Activated CD4-positive, CD25-positive, alpha-beta regulatory T cell treated with anti-CD3 and anti-CD28 coated beads, Interleukin-2, amount 50 U/mL, for 72 hours (primary cell): Measurements from ENCODE around the gene FADS2.
A peak's percentile ranks its signal among the peaks of the same experiment; 100 is the strongest.

Experiments used
- DNase-seq: peaks from one replicate; pipeline ENCODE4 v3.0.0; 2021

FADS2 gene

DNA sequence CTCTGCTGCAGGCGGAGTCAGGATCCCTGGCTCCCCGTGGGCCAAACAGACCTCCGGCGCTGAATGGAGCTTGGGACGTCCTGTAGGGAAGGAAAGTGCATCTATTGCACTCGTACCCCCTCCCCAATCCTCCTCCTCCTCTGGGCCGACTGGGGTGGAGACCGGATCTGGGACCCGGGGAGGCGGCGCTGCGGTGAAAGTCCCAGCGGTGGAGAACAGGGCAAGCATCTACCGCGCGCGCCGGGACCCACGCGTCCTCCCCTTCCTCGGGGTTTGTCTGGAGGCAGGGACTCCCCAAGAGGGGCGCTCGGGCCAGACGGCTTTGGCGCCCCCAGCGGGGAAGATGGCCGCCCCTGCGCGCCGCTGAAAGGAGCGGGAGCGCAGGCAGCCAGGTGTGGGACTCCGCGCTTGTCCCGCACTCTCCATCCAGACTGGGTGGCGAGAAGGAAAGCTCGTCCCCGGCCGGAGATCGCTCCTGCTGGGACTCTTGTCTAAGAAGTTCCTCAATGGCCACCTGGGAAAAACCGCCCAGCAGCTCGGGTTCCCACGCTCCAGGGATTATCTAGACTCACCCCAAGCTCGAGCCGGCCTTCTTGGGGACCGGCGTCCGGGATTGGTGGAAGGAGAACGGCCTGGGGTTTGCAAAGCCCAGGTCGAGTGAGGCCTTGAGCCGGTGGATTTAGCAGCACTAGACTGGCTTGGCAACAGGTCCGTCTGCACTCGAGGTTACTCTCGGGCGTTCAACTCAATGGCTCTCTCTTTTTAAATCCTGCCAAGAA lies 718 bp downstream of the FADS2 start:
- peak; percentile 43 for DNase-seq

DNA sequence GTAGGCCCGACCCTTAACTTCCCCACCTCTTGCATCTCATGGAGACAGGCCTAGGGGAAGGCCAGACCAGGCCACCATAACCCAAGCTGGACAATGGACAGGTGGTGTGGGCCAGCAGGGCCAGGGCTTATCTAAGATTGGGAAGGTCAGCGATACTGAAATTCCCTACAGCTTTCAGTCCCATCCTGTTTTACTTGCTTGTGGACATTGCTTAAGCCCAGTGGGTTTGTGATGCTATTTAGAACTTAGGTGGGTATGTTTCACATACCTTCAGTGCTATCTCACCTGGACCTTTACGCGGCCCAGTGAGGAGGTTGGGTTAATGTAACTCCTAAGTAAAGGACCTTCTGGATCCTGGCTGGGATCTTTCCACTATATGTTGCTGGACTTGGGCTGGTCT lies 1.7 kb downstream of the FADS2 start:
- DNase-seq = no peak

DNA sequence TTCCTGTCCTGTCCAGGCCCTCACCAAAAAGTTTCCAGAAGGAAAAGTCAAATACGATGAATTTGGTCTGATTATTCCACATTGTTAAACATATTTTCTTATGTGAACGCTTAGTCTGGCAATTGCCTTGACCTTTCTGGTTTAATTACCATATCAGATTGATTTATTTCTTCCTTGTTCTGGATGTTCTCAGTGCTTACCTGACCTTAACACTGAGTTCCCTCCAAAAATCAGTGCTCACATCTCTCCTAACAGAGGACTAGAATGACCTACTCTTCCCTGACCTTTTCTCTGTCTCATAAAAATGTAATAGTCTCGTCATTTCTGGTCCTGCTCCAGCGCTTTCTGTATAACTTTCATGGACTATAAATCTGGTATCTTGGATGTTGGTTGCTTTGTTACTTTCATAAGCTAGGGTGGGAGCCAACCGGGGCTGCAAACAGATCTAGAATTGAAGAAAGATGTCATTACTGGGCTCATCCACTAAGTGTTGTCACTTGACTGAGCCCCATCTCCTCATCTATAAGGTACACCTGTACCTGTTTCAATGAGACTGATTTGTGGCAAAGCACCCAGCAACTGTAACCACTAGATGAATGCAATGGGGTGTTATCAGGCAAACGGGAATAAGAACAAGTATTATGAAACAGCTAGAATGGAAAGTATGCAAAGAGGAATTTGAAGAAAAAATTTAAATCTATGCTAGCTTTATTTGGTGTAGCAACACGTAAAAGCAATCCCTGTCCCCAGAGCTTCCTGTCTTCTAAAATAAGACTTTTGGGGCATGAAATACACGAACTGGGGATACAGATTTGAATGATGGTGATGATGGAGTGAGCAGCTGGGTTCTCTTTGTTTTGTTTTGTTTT lies 2.4 kb downstream of the FADS2 start:
- DNase-seq = no peak

DNA sequence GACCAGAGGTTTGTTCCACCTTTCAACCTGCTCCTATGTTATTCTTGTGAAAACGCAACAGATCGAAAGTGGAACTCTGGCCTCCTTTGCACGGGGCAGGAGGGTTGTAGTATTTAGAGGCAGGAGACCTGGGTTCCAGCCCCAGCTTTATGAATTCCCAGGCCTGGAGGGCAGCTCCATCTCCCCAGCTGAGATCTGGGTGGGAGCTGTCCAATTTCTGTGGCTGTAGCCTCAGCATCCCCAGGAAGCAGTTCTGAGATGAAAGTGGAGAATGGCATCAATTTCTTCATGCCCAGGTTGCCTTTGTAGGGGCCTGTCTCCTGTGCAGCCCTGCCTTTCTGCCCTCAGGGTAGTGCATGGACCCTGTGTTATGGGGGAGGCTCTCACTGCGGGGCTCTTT lies 4.1 kb downstream of the FADS2 start:
- no peak for DNase-seq

DNA sequence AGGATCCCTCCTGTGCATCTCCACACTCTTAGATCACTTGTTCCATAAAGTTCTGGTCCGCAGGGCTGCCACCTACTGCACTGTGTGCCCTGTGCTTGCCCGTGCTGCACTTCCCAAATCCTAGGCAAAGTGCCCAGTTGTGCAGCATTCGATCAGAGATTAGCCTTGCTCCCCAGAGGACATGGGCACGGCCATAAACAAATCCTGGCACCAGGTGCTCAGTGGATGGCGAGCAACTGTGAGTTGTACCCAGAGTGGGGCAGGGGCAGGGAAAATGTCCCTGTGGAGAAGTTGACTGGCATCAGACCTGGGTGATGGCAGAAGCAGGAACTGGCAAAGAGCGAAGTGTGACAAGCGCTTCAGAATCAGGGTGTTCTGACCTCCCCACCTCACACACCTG lies 4.7 kb downstream of the FADS2 start:
- no peak for DNase-seq

DNA sequence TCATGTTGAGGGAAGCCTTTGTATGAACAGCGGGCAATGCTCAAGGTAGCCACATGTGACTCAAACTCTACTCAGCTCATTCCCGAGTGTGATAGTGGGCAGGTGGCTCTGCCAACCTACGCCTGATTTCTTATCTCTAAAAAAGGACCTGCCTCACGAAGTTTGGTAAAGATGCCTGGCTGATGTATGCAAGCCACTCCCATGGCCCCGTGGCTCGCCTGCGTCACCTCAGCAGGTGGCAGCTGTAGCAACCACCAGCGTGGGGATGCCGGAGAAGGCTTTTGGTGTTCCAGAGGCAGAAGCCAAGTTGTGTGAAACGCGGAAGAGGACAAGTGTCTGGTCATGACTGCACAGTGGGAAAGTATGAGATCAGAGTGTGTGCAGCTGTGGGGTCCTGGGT lies 5.4 kb downstream of the FADS2 start:
- DNase-seq = no peak

DNA sequence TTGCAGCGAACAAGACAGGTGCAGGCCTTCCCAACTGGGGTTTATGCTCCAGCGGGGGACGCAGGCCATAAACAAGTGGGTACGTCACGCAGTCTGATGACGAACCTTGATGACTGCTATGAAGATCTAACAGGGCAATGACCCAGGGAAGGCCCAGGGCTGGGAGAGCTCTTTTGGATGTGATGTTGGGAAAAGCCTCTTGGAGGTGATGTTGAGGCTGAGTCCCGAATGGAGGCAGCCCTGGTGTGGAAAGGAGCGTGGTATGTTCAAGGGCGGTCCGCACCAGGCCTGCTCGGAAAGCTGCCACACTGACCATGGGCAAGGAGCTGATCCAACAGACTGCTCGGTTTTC lies 5.8 kb downstream of the FADS2 start:
- no peak for DNase-seq

DNA sequence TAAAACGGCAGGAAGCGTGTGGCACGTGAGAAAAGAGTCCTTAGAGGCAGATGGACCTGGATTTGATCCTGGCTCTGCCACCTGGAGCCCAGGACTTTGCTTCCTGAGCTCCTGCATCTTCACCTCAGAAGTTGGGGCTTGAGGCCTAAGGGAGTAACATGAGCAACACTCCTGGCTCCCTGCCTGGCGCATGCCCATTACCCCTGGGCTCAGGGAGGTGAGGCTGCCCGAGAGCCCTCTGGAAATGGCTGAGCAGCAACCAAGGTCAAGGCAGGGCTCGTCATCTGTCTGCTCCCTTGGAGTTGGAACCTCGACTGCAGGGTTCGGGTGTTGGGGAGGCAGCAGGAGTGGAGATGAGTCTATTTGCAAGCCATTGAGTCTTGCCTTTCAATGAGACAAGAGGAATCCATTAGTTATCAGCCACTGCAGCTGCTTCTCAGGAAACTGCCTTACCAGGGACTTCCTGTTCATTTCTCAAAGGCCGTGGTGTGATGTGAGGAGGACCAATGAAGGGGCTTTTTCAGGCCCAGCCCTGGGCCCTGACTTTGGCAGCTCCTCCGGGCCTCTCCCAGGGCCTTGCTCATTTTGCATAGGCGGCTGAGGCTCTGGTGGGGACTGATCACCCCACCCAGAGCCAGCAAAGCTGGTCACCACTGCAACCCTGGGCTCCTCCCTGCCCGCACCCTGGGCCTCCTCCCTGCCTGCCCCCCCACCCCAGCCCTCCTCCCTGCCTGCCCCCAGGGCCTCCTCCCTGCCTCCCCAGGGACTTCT lies 6.4 kb downstream of the FADS2 start:
- peak; percentile 39 for DNase-seq

DNA sequence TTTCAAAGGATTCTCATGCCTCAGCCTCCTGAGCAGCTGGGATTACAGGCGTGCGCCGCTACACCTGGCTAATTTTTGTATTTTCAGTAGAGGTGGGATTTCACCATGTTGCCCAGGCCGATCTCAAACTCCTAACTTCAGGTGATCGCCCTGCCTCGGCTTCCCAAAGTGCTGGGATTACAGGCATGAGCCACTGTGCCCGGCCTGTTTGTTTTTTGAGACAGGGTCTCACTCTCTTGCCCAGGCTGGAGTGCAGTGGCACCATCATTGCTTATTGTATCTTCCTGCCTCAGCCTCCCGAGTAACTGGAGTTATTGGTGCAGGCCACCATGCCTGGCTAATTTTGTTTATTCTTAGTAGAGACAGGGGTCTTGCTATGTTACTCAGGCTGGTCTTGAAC lies 8.1 kb downstream of the FADS2 start:
- DNase-seq = no peak

DNA sequence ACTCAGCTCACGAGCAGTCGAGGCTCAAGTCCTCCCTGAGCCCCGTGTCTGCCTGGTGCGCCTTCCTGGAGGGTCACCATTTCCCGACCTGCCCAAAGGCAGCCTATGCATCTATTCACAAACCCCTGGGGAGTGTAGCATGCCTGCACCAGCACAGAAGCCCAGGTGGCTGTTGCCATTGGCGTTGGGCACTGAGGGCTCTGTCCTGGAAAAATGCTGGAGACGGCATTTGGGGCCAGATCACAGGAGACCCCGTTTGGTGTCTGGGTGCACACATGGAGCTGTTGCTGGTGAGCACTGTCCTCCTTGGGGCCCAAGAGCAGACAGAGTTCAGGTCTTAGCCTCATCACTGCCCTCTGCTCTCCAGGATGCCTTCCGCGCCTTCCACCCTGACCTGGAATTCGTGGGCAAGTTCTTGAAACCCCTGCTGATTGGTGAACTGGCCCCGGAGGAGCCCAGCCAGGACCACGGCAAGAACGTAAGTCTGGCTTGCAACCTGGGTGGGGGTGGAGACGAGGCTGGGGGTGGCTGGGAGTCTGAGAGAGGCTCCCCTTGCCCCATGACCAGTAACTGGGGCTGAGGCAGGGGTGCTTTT lies 9.4 kb downstream of the FADS2 start:
- no peak for DNase-seq

DNA sequence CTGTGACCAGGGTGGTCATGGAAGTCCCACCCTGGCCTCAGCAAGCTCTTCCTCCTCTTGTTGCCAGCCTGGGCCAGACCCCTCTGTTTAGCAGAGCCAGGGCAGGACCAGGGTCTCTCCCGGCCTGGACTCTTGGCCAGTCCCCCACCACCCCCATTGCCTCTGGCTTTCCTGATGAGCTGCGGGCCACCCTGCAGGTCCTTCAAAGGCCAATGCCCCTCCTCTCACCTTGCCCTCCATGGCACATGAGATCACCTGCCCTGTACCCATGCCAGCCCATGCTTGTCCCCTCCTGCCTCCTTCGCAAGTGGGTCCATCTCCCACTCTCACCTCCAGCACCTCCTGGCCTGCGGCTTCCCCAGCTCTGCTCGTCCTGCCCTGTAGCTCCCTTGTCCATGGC lies 10.4 kb downstream of the FADS2 start:
- no peak for DNase-seq

DNA sequence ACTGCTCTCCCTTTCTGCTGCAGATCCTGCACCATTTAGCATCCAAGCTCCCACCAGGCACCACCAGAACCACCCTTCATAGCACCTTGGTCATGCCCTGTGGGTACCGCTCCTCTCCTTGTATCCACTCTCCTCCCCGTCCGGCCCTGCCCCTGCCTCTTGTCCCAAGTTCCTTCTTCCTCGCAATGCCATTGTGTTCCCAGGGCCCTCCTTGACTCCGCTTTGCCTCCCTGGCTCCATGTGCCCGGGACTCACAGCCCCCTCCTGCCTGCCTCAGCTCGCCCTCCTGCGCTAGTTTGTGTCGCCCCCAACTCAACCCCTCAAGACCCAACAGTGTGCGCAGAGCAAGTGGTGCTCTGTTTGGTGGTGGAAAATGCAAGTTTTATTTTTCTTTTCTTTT lies 10.8 kb downstream of the FADS2 start:
- no peak for DNase-seq

DNA sequence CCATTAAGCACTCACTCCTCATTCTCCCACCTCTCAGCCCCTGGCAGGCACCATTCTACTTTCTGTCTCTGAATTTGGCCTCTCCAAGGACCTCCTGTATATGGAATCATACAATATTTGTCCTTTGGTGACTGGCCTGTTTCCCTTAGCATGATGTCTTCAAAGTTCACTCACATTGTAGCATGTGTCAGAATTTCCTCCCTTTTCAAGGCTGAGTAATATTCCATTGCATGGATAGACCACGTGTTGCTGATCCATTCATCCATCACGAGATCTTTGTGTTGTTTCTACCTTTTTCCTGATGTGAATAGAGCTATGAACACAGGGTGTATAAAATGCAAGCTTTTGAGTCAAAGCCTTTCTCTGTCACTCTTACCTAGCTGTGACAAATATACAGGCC lies 11.6 kb downstream of the FADS2 start:
- DNase-seq = no peak

DNA sequence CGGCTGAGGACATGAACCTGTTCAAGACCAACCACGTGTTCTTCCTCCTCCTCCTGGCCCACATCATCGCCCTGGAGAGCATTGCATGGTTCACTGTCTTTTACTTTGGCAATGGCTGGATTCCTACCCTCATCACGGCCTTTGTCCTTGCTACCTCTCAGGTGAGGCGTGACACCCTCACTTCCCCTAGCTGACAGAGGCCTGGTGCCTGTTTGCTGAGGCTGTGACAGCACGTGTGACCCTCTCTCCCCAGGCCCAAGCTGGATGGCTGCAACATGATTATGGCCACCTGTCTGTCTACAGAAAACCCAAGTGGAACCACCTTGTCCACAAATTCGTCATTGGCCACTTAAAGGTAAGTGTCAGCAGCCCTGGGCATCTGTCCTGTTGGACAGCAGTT lies 12.3 kb downstream of the FADS2 start:
- no peak for DNase-seq

DNA sequence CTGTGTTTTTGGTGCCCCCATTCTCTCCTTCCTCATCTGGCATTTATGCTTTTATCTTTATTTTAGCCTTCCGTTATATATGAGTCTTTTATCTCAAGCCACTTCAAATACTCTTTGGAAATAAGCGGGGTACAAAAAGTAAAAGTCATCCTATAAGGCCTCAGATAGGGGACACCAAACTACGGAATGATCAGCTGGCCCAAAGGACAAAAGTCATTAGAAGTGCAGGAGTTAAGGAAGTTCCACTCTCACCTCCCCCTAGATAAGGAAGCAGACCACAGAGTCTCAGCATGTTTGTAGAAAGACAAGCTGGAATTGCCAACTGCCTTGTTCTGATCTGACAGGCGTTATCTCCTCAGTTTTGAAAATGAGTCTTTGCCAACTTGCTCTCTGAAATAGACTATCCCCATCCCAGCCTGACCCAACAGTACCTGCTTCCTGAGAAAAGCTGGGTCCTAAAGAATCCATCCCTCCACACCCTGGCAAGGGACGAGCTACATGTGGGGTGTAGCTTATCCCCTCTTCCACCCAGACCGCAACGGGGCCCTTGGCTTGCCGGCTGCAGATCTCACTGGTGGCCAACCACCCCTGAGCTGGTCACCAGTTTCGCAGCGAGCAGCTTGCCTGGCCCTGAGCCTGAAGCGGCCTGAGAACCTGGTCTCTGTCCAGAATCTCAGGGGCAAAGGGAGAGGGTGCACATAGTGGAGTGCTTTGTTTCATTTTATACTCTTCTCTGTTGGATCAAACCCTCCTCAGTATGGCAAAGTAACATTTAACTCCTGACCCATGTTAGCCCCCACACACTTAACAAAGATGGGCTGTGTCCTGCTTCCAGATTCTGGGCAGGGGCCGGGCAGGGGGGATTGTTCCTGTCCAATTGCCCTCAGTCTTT lies 13.8 kb downstream of the FADS2 start:
- DNase-seq = no peak

DNA sequence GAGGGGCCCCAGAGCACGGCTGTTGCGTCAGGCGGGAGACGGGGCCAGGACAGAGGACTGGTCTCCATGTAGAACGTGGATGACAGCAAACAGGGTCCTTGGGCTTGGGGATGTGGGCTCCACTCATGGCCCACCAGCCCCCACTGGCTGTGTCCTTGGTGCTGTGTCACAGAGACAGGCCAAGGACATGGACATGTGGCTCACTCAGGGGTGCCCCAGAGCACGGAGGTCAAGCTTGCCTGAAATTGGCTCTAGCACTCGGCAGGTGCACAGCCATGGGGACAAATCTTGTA lies 14.4 kb downstream of the FADS2 start:
- DNase-seq = no peak

DNA sequence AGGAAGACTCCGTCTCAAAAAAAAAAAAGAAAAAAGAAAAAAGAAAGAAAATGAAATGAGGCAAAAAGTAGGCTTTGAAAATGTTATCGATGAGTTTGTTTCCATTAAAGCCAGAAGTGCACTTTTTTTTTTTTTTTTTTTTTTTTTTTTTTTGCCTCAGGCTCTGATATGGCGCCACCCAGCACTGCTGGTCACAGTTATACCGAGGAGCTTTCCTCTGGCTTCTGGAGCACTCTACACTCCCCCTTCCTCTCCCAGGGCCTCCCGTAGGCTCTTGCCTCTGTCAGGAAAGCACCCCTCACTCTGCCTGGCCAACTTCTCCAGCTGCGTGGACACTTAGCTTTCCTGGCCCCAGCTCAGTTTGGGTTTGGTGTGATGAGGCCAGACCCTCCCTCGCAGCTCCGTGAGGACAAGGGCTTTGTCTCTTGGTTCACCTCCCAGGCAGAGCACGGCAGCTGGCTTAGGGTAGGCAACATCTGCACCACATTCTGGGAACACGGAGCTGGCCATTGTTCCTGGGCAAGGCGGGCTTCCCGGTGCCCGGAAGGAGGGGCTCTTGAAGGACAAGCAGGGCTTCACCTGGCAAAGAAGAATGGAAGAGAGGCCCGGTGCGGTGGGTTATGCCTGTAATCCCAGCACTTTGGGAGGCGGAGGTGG lies 16.9 kb downstream of the FADS2 start:
- DNase-seq = no peak

DNA sequence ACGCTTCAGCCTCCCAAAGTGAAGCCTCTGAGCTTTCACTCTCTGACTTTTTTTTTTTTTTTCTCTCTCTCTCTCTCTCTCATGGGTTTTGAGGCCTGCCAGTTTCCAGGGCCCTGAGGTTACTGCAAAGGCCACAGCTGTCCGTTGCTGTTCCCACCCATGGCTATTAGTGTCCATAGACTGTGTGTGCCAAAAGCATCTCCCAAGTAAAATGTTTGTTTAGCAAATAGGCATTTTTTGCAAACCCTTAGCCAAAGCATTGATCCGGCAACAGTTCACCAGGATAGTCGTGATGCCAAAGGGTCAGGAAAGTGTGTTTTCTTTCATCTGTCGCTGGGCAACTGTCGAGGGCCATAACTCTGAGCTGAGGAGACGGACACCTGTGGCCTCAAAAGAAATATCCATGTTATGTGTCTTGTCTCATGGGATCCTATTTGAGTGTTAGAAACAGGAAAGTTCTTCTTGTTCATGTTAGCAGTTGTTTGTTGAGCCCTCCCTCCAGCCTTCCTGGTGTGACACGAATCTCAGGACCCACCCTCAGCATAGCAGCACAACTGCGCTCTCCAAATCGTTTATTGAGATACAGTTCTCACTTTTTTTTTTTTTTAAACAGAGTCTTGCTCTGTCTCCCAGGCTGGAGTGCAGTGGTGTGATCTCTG lies 18.4 kb downstream of the FADS2 start:
- DNase-seq = no peak

DNA sequence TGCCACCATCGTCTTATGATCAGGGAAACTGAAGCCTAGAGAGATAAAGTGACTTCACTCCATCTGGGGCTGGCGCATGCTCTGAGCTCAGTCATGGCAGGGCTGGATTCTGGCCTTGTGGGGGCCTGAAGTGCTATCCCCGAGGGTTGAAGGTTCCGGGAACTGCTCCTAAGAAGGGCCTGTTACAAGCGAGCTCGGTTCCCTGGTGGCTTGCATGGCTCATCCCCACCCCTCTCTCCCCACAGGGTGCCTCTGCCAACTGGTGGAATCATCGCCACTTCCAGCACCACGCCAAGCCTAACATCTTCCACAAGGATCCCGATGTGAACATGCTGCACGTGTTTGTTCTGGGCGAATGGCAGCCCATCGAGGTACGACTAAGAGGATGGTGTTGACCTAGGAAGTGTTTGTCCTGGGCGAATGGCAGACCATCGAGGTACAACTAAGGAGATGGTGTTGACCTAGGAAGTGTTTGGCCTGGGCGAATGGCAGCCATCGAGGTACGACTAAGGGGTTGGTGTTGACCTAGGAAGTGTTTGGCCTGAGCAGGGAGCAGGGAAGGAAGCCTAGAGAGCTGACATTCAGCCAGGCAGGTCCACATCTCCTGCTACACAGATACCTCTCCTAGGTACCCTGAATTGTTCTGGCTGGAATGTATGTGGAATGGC lies 19.9 kb downstream of the FADS2 start:
- DNase-seq = no peak

DNA sequence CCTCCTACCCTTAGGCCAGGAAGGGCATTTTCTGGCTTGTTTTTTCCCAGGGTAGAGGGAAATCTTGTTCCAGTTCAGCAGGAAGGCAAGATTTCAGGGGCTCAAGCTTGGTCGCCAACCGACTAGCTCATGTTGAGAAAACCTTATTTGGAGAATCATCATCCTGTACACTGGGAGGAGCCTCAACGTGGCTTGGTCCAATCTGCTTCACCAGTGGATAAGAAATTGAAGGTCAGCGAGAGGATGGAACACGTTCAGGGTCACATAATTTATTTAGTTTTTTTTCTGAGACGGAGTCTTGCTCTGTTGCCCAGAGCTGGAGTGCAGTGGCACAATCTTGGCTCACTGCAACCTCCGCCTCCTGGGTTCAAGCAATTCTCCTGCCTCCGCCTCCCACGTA lies 20.5 kb downstream of the FADS2 start:
- no peak for DNase-seq

DNA sequence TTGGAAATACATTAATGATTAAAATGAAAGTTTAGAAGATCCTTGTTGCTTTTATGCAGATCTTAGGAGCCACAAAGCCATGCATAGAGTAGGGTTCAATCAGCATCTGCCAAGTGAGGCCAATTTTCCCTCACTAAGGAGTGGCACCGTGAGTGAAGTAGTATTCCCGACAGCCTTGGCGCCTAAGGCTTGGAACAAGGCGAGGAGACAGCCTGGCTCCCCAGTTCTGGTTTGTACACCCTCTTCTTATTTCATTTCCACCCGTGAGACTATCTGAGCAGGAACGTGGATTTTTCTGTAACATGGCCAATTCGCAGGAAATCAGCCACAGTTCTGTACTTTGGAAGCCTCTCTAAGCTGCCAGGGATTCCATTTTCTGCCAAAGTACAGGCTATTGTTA lies 22.6 kb downstream of the FADS2 start:
- no peak for DNase-seq
